GM23338 (cell line): ENCODE results near the gene BIRC6.
A peak's percentile ranks its signal among the peaks of the same experiment; 100 is the strongest.

Source experiments
- CREB1 ChIP-seq: fragments of 250-450 bp; sonication (Bioruptor Pico); IDR thresholded peaks from 2 replicates; pipeline ENCODE4 v1.5.0; 2020; ENCODE audit warnings: low read depth, mild to moderate bottlenecking, moderate library complexity
- ETS1 ChIP-seq: IDR thresholded peaks from 2 replicates; pipeline ENCODE4 v1.6.1; 2016; ENCODE audit warnings: antibody characterized with exemption
- EZH2 ChIP-seq: fragments of 200-600 bp; sonication (generic); IDR thresholded peaks from one replicate; pipeline ENCODE4 v1.8.0; 2017; ENCODE audit warnings: antibody characterized with exemption, mild to moderate bottlenecking, low read depth; ENCODE audit not compliant: unreplicated experiment
- EZH2phosphoT487 ChIP-seq: fragments of 200-600 bp; sonication (generic); IDR thresholded peaks from one replicate; pipeline ENCODE4 v1.8.1; 2018; ENCODE audit warnings: antibody characterized with exemption; ENCODE audit not compliant: unreplicated experiment
- JUNB ChIP-seq: IDR thresholded peaks from one replicate; pipeline ENCODE4 v1.6.1; 2016; ENCODE audit warnings: antibody characterized with exemption; ENCODE audit not compliant: unreplicated experiment
- POLR2AphosphoS5 ChIP-seq: IDR thresholded peaks from 2 replicates; pipeline ENCODE4 v1.6.1; 2016; ENCODE audit warnings: antibody characterized with exemption, low read depth
- REST ChIP-seq: IDR thresholded peaks from one replicate; pipeline ENCODE4 v1.6.1; 2018; ENCODE audit warnings: antibody characterized with exemption; ENCODE audit not compliant: unreplicated experiment
- ZNF331 ChIP-seq: fragments of 250-450 bp; sonication (Bioruptor Pico); IDR thresholded peaks from 2 replicates; pipeline ENCODE4 v1.5.0; 2020; ENCODE audit warnings: low read depth, mild to moderate bottlenecking, moderate library complexity
- TF ChIP-seq, protein P1 (sequence below), 2 experiments: fragments of 200-600 bp in 1 of 2; sonication (generic) in 1 of 2; conservative IDR thresholded peaks; 2 replicates each; pipeline versions ENCODE4 v1.5.1 to v1.6.1; 2016 to 2017; ENCODE audit warnings: antibody characterized with exemption in 2 of 2, low read depth in 2 of 2, mild to moderate bottlenecking in 2 of 2, moderate library complexity in 1 of 2

- TF ChIP-seq, protein P1, sequence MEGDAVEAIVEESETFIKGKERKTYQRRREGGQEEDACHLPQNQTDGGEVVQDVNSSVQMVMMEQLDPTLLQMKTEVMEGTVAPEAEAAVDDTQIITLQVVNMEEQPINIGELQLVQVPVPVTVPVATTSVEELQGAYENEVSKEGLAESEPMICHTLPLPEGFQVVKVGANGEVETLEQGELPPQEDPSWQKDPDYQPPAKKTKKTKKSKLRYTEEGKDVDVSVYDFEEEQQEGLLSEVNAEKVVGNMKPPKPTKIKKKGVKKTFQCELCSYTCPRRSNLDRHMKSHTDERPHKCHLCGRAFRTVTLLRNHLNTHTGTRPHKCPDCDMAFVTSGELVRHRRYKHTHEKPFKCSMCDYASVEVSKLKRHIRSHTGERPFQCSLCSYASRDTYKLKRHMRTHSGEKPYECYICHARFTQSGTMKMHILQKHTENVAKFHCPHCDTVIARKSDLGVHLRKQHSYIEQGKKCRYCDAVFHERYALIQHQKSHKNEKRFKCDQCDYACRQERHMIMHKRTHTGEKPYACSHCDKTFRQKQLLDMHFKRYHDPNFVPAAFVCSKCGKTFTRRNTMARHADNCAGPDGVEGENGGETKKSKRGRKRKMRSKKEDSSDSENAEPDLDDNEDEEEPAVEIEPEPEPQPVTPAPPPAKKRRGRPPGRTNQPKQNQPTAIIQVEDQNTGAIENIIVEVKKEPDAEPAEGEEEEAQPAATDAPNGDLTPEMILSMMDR (conservative IDR thresholded peaks at IDR 0.05; ENCODE audit: low read depth in 2 of 2), result peak in 1 of 2 experiments; percentile 29; a peak in 2 of 4 replicates
- TF ChIP-seq REST (no peak), POLR2AphosphoS5 (no peak), EZH2 (no peak), JUNB (no peak), CREB1 (peak; percentile 36; the same call in 1 of the 2 replicates), ETS1 (no peak), EZH2phosphoT487 (no peak), ZNF331 (no peak)
Measured at GRCh38 chr2:32627441-32627813, 270.6 kb downstream of the BIRC6 start.
